H9 (cell line): ENCODE data around the gene PPIL6. TPM values are rescaled to one million over a fixed set of nuclear protein-coding genes. Genes with fewer than 3 reads are reported as not detected.

Experiments
- DNase-seq: peaks from one replicate; pipeline ENCODE4 v3.0.0-alpha.2; 2017
- H2AFZ ChIP-seq: one replicate; pipeline ENCODE4 v1.6.1; 2013; ENCODE audit warnings: mild to moderate bottlenecking, low read length, control low read depth, moderate library complexity
- H2AK5ac ChIP-seq: 2 replicates; pipeline ENCODE4 v1.6.1; 2013; ENCODE audit warnings: low read length, control low read depth, mixed read lengths; ENCODE audit not compliant: insufficient read length
- H2BK120ac ChIP-seq: one replicate; pipeline ENCODE4 v1.6.1; 2013; ENCODE audit warnings: low read depth, mild to moderate bottlenecking, low read length, control low read depth, inconsistent platforms; ENCODE audit not compliant: poor library complexity, severe bottlenecking
- H2BK12ac ChIP-seq: 2 replicates; pipeline ENCODE4 v1.6.1; 2013; ENCODE audit warnings: low read length, control low read depth, mixed read lengths, low read depth; ENCODE audit not compliant: insufficient read length
- H2BK15ac ChIP-seq: 2 replicates; pipeline ENCODE4 v1.6.1; 2013; ENCODE audit warnings: low read depth, low read length, control low read depth
- H2BK20ac ChIP-seq: one replicate; pipeline ENCODE4 v1.6.1; 2013; ENCODE audit warnings: low read depth, mild to moderate bottlenecking, low read length, control low read depth, inconsistent platforms; ENCODE audit not compliant: poor library complexity, severe bottlenecking
- H2BK5ac ChIP-seq: 2 replicates; pipeline ENCODE4 v1.6.1; 2013; ENCODE audit warnings: low read length, control low read depth, mixed read lengths; ENCODE audit not compliant: insufficient read length
- H3K14ac ChIP-seq: 2 replicates; pipeline ENCODE4 v1.6.1; 2013; ENCODE audit warnings: low read length, control low read depth; ENCODE audit not compliant: insufficient read depth
- H3K18ac ChIP-seq: 2 replicates; pipeline ENCODE4 v1.6.1; 2013; ENCODE audit warnings: low read depth, mild to moderate bottlenecking, mixed read lengths, low read length, control low read depth; ENCODE audit not compliant: insufficient read length
- H3K23ac ChIP-seq: 2 replicates; pipeline ENCODE4 v1.6.1; 2013; ENCODE audit warnings: low read length, control low read depth, mixed read lengths, low read depth; ENCODE audit not compliant: insufficient read length
- H3K23me2 ChIP-seq: 2 replicates; pipeline ENCODE4 v1.6.1; 2013; ENCODE audit warnings: low read depth, mild to moderate bottlenecking, mixed read lengths, low read length, control low read depth; ENCODE audit not compliant: insufficient read length, poor library complexity, severe bottlenecking
- H3K27ac ChIP-seq: 2 replicates; pipeline ENCODE4 v1.5.1; 2013; ENCODE audit warnings: low read length, control low read depth, mixed read lengths, low read depth; ENCODE audit not compliant: insufficient read length
- H3K27me3 ChIP-seq: 2 replicates; pipeline ENCODE4 v1.6.1; 2013; ENCODE audit warnings: low read length, control low read depth, inconsistent platforms; ENCODE audit not compliant: insufficient read depth
- H3K4ac ChIP-seq: 2 replicates; pipeline ENCODE4 v1.6.1; 2013; ENCODE audit warnings: low read depth, mild to moderate bottlenecking, control low read depth, inconsistent platforms, low read length, moderate library complexity
- H3K4me1 ChIP-seq: 2 replicates; pipeline ENCODE4 v1.6.1; 2013; ENCODE audit warnings: low read length, control low read depth, inconsistent platforms; ENCODE audit not compliant: insufficient read depth
- H3K4me2 ChIP-seq: 2 replicates; pipeline ENCODE4 v1.6.1; 2013; ENCODE audit warnings: low read length, control low read depth, mixed read lengths; ENCODE audit not compliant: insufficient read length, insufficient read depth
- H3K56ac ChIP-seq: 2 replicates; pipeline ENCODE4 v1.6.1; 2013; ENCODE audit warnings: low read depth, mild to moderate bottlenecking, mixed read lengths, low read length, control low read depth; ENCODE audit not compliant: insufficient read length
- H3K79me1 ChIP-seq: 2 replicates; pipeline ENCODE4 v1.6.1; 2013; ENCODE audit warnings: low read depth, mild to moderate bottlenecking, moderate library complexity, low read length, control low read depth, inconsistent platforms; ENCODE audit not compliant: insufficient read depth, poor library complexity, severe bottlenecking
- H3K79me2 ChIP-seq: 2 replicates; pipeline ENCODE4 v1.6.1; 2013; ENCODE audit warnings: low read length, control low read depth, inconsistent platforms; ENCODE audit not compliant: insufficient read depth
- H3K9ac ChIP-seq: 2 replicates; pipeline ENCODE4 v1.6.1; 2013; ENCODE audit warnings: low read length, control low read depth, mixed read lengths; ENCODE audit not compliant: insufficient read length; ENCODE audit errors: extremely low read depth
- H3K9me3 ChIP-seq: one replicate; pipeline ENCODE4 v1.6.1; 2013; ENCODE audit warnings: low read depth, low read length, inconsistent platforms; ENCODE audit not compliant: control insufficient read depth
- H3T11ph ChIP-seq: one replicate; pipeline ENCODE4 v1.6.1; 2013; ENCODE audit warnings: mild to moderate bottlenecking, low read length, control low read depth, inconsistent platforms
- H4K20me1 ChIP-seq: one replicate; pipeline ENCODE4 v1.6.1; 2013; ENCODE audit not compliant: control insufficient read depth, insufficient read length, insufficient read depth
- H4K5ac ChIP-seq: 2 replicates; pipeline ENCODE4 v1.6.1; 2013; ENCODE audit warnings: low read depth, mild to moderate bottlenecking, mixed read lengths, low read length, control low read depth; ENCODE audit not compliant: insufficient read length
- H4K8ac ChIP-seq: replicated peaks from 2 replicates; pipeline ENCODE4 v1.6.1; 2013; ENCODE audit warnings: low read length, control low read depth, mixed read lengths, low read depth; ENCODE audit not compliant: insufficient read length
- H4K91ac ChIP-seq: 2 replicates; pipeline ENCODE4 v1.6.1; 2013; ENCODE audit warnings: low read depth, mild to moderate bottlenecking, moderate library complexity, mixed read lengths, low read length, control low read depth; ENCODE audit not compliant: insufficient read length
- H3K27ac Mint-ChIP-seq, 3 experiments: 2 replicates in 2 of 3; 3 replicates in 1 of 3; pipeline ENCODE4 v1.8.0; 2020 to 2021; ENCODE audit warnings: mixed read lengths in 3 of 3, mild to moderate bottlenecking in 1 of 3, moderate library complexity in 1 of 3
- H3K27me3 Mint-ChIP-seq: 2 replicates; pipeline ENCODE4 v1.8.0; 2021; ENCODE audit warnings: low read depth, mild to moderate bottlenecking, moderate library complexity, mixed read lengths
- H3K36me3 Mint-ChIP-seq, 3 experiments: 2 replicates in 2 of 3; 3 replicates in 1 of 3; pipeline ENCODE4 v1.8.0; 2020 to 2021; ENCODE audit warnings: low read depth in 3 of 3, mixed read lengths in 3 of 3; ENCODE audit not compliant: insufficient read depth in 1 of 3
- H3K4me1 Mint-ChIP-seq, 2 experiments: 2 replicates each; pipeline ENCODE4 v1.8.0; 2020; ENCODE audit warnings: mixed read lengths in 2 of 2
- H3K4me3 Mint-ChIP-seq, 2 experiments: 2 replicates in 1 of 2; 3 replicates in 1 of 2; pipeline ENCODE4 v1.8.0; 2020 to 2021; ENCODE audit warnings: mild to moderate bottlenecking in 2 of 2, mixed read lengths in 2 of 2, moderate library complexity in 1 of 2
- H3K9me3 Mint-ChIP-seq, 2 experiments: 2 replicates in 1 of 2; 3 replicates in 1 of 2; pipeline ENCODE4 v1.8.0; 2020; ENCODE audit warnings: mild to moderate bottlenecking in 2 of 2, mixed read lengths in 2 of 2, moderate library complexity in 1 of 2
- CTCF ChIP-seq: fragments of 200-600 bp; sonication (generic); conservative IDR thresholded peaks from 3 replicates; pipeline ENCODE4 v1.8.0; 2021; ENCODE audit warnings: antibody characterized with exemption, mild to moderate bottlenecking
- WGBS: extraction: QIAGEN DNeasy Blood & Tissue Kit; methylation state at CpG from one replicate; pipeline ENCODE4 v1.1.7; 2013; ENCODE audit warnings: missing lambda C conversion rate, low lambda C conversion rate, mixed read lengths; ENCODE audit not compliant: insufficient read length; ENCODE audit errors: extremely low coverage; 5-methylcytosine and 5-hydroxymethylcytosine counted together
- total RNA-seq: library from RNA; stranded (reverse); gene quantifications from 2 replicates; pipeline ENCODE4 v1.2.1, GENCODE V29; 2021

PPIL6 gene
- total RNA-seq, 1 experiment from 2014 or later, result 1.0 TPM

GRCh38 chr6:109411034-109411433, 29.4 kb downstream of the PPIL6 start:
- no CpG with 5 or more reads among the region's 2 CpGs for WGBS
- H2BK20ac ChIP-seq, result no peak overlapping the region
- H3K4me3 Mint-ChIP-seq, result no peak overlapping the region

More at GRCh38 chr6:109411034-109411433, 29.4 kb downstream of the PPIL6 start:
- H2AFZ ChIP-seq, result no peak overlapping the region
- H3T11ph ChIP-seq, result no peak overlapping the region
- H3K56ac ChIP-seq, result no peak overlapping the region
- no peaks in the 10 kb centered on the region for H3K36me3 Mint-ChIP-seq
- DNase-seq, result no peak
- H3K27ac Mint-ChIP-seq, result no peak overlapping the region
- H3K79me1 ChIP-seq, result no peaks in the 10 kb centered on the region
- no peak overlapping the region for H2BK15ac ChIP-seq
- H4K5ac ChIP-seq, result no peak overlapping the region
- no peak overlapping the region for H2AK5ac ChIP-seq
- H3K27ac ChIP-seq, result no peak overlapping the region
- no peak overlapping the region for H4K8ac ChIP-seq
- H3K27me3 ChIP-seq, result no peaks in the 10 kb centered on the region
- H3K4me1 Mint-ChIP-seq, result no peaks in the 10 kb centered on the region
- no peaks in the 10 kb centered on the region for H4K20me1 ChIP-seq
- TF ChIP-seq CTCF, result no peak
- H3K79me2 ChIP-seq, result no peaks in the 10 kb centered on the region
- H2BK12ac ChIP-seq, result no peak overlapping the region
- H3K4me1 ChIP-seq, result no peaks in the 10 kb centered on the region
- no peak overlapping the region for H3K23ac ChIP-seq
- H2BK5ac ChIP-seq, result no peak overlapping the region
- no peak overlapping the region for H3K4me2 ChIP-seq
- H3K9me3 ChIP-seq, result no peaks in the 10 kb centered on the region
- H3K27me3 Mint-ChIP-seq, result peaks cover 3% of the 10 kb centered on the region
- no peak overlapping the region for H3K9ac ChIP-seq
- H4K91ac ChIP-seq, result no peak overlapping the region
- no peak overlapping the region for H3K4ac ChIP-seq
- no peak overlapping the region for H3K14ac ChIP-seq
- H2BK120ac ChIP-seq, result no peak overlapping the region
- H3K9me3 Mint-ChIP-seq, result peaks cover 0 to 5% of the 10 kb centered on the region in 2 experiments; a peak in 1 of 5 replicates
- no peaks in the 10 kb centered on the region for H3K23me2 ChIP-seq
- H3K18ac ChIP-seq, result no peak overlapping the region
